GM12891 (cell line): ENCODE results near the gene ERICH2.
A peak's percentile ranks its signal among the peaks of the same experiment; 100 is the strongest.

Experiments
- DNase-seq: peaks from one replicate; pipeline ENCODE4 v3.0.0; 2011; ENCODE audit warnings: low spot score; ENCODE audit not compliant: insufficient read length
- FAIRE-seq: peaks from 2 replicates; lab custom pipeline; 2011; peaks lifted over from hg19 to GRCh38; lab: Jason Lieb, UNC
- PAX5 ChIP-seq: IDR thresholded peaks from 2 replicates; pipeline ENCODE4 v1.6.1; 2011; ENCODE audit warnings: low read length, moderate library complexity, mild to moderate bottlenecking; ENCODE audit not compliant: insufficient read depth, severe bottlenecking
- POLR2A ChIP-seq: IDR thresholded peaks from 2 replicates; pipeline ENCODE4 v1.6.1; 2011; ENCODE audit warnings: low read depth, low read length, control low read depth
- POLR2AphosphoS5 ChIP-seq: IDR thresholded peaks from 2 replicates; pipeline ENCODE4 v1.6.1; 2011; ENCODE audit warnings: low read depth, low read length, control low read depth
- POU2F2 ChIP-seq: IDR thresholded peaks from 2 replicates; pipeline ENCODE4 v1.6.1; 2011; ENCODE audit warnings: low read depth, mild to moderate bottlenecking, control low read depth, low read length, moderate library complexity
- SPI1 ChIP-seq: IDR thresholded peaks from 2 replicates; pipeline ENCODE4 v1.6.1; 2011; ENCODE audit warnings: low read depth, low read length, control low read depth
- TAF1 ChIP-seq: IDR thresholded peaks from 2 replicates; pipeline ENCODE4 v1.6.1; 2011; ENCODE audit warnings: low read depth, low read length, control low read depth

The ERICH2 gene

DNA sequence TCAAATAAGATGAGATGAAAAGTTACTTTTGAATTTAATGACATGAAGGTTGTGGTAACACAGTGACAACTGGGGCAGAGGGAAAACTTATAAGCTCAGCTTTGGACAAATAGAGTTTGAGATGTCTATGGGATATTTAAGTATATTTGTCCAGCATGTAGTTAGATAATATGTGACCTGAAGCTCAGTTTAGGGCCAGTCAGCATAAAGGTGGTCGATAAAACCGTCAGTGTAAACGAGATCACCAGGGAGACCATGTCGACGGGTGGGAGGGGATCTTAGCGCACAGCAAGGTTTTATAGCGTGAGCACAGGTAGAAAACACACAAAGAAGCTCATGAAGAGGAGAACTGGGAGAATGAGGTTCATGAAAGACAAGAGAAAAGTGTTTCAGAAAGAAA, 7.4 kb upstream of the ERICH2 start:
- FAIRE-seq, result no peak

DNA sequence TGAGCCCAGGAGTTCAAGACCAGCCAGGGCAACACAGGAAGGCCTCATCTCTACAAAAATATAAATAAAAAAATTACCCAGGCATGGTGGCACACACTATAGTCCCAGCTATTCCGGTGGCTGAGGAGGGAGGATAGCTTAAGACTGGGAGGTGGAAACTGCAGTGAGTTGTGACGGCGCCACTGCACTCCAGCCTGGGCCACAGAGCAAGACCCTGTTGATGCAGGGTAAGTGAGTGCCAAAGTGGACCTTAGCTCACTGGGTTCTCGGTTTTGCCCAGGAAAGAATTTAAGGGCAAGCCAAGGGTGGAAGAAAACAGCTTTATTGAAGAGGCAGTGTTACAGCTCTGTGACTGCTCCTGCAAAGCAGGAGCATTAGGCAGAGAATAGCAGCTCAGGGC, 6.9 kb upstream of the ERICH2 start:
- TF ChIP-seq TAF1 (no peak), POLR2A (no peak), SPI1 (no peak), POLR2AphosphoS5 (no peak), PAX5 (no peak), POU2F2 (no peak)
- FAIRE-seq (no peak), DNase-seq (no peak)

More for the DNA sequence above, 7.4 kb upstream of the ERICH2 start:
- TF ChIP-seq PAX5 (no peak), POLR2AphosphoS5 (no peak), TAF1 (no peak), POLR2A (no peak), POU2F2 (no peak), SPI1 (no peak)
- no peak for DNase-seq

- TF ChIP-seq PAX5 (no peak), TAF1 (no peak), SPI1 (no peak), POU2F2 (no peak), POLR2A (no peak), POLR2AphosphoS5 (no peak)
- no peak for FAIRE-seq
- DNase-seq, result no peak
Observed at GRCh38 chr2:170764880-170765261, 5.3 kb upstream of the ERICH2 start.

DNA sequence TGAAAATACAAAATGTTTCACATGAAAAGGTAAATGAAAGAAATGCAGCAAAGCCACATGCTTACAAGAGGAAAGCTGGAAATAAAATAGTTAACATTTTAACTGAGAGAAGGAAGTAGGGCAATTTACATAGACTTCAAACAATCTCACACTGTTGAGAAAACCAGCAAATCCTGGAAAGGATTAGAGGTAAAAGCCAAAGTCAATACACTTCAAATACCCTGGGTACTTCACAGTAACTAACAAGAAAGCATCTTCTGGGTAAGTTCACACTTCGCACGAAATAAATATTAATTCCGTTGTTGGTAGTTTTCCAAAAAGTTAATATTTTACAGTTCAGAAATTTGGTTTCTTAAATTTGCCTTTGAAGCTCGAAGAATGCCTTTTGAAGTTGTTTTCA, 3.5 kb upstream of the ERICH2 start:
- FAIRE-seq, result no peak
- DNase-seq, result no peak
- TF ChIP-seq PAX5 (no peak), POLR2AphosphoS5 (no peak), TAF1 (no peak), SPI1 (no peak), POU2F2 (no peak), POLR2A (no peak)

DNA sequence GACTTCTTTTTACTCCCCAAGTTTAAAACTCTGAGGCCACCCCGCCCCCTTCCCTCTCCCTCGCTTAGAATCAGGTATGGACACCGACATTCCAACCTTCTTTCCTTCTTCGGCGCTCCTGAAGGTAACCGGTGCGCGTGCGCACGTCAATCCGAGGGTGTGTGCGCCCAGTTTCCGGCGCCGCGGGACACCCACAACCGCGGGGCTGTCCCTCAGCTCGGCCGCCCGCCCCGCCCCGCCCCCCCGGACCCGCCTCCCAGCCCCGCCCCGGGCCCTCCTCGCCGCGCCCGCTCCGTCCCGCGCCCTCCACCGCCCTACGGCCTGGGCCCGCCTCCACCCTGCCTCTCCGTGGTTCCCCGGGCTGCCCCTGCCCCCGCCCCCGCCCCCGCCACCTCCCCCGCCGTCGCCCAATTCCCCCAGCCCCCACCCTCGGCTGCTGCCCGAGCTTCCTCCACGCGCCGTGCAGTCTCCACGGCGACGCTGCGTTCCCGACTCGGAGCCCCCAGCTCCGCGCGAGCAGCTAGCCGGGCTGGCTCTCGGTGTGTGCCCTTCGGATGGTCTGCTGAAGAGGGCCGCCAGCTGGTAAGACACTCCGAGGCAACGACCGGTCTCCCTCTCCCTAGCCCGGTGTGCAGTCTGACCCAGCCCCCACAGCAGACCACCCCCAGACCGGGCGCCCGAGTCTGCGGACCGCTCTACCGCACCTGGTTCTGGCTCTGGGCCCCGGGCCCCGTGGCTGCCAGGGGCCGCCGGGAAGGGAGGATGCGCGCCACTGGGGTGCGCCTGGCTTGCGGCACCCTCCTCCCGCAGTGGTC, 635 bp downstream of the ERICH2 start:
- no peak for TF ChIP-seq SPI1
- no peak for TF ChIP-seq PAX5
- no peak for TF ChIP-seq POU2F2
- DNase-seq, result peak; percentile 77
- FAIRE-seq, result peak; percentile 75

DNA sequence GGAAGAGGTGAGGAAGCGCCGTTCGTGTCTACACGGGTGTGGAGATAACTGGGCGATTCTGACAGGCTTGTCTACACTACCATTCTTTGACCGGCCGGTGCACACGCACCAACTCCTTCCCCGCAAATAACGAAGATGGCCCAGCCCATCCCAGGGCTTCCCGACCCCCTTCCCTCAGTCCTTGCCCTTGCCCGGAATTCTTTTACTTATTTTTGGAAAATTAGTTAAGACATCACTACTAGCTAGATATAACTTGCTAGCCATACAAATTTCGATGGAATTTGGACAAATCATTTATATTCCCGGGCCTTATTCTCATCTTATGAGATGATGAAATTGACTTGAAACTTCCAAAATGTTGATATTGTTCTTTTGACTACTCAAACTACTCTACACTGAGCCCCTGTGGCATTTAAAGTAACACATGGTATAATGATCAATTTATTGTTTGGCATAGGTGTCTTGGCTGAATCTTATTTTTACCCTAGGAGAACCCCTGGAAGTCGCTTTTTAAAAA, 1.3 kb downstream of the ERICH2 start:
- peak; percentile 43 for FAIRE-seq
- TF ChIP-seq PAX5 (no peak), POU2F2 (no peak), TAF1 (no peak), POLR2A (no peak), SPI1 (no peak), POLR2AphosphoS5 (no peak)
- no peak for DNase-seq

DNA sequence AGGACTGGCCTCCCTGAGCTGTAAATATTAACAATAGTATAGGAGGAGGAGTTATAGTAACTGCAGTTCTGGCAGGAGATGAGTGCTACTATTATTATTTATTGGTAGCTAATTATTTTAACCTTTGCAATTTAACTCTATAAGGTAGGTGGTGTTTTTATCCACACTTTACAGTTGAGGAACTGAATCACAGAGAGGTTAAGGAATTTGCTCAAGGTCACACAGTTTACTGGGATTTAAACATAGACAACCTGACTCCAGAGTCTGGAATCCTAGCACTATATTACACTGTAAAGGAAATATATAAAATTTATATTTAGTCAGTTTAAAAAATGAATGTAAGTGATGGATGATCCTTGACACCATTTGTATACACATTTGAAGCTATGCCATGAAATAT, 2.1 kb downstream of the ERICH2 start:
- DNase-seq (no peak), FAIRE-seq (no peak)
- TF ChIP-seq POLR2A, result no peak
- no peak for TF ChIP-seq TAF1
- no peak for TF ChIP-seq SPI1
- TF ChIP-seq POU2F2, result no peak
- TF ChIP-seq PAX5, result no peak
- no peak for TF ChIP-seq POLR2AphosphoS5

GRCh38 chr2:170774074-170774473, 3.9 kb downstream of the ERICH2 start:
- no peak for TF ChIP-seq POLR2A
- no peak for TF ChIP-seq PAX5
- no peak for TF ChIP-seq POU2F2
- TF ChIP-seq TAF1, result no peak
- no peak for TF ChIP-seq SPI1
- FAIRE-seq (no peak), DNase-seq (no peak)

GRCh38 chr2:170778900-170779299, 8.7 kb downstream of the ERICH2 start:
- FAIRE-seq (no peak), DNase-seq (no peak)
- TF ChIP-seq PAX5 (no peak), SPI1 (no peak), POLR2A (no peak), POLR2AphosphoS5 (no peak), TAF1 (no peak), POU2F2 (no peak)

GRCh38 chr2:170779304-170779703, 9.1 kb downstream of the ERICH2 start:
- no peak for DNase-seq
- no peak for TF ChIP-seq POU2F2
- no peak for TF ChIP-seq SPI1
- no peak for TF ChIP-seq TAF1
- no peak for TF ChIP-seq PAX5
- no peak for TF ChIP-seq POLR2A
- no peak for TF ChIP-seq POLR2AphosphoS5
- FAIRE-seq, result no peak

DNA sequence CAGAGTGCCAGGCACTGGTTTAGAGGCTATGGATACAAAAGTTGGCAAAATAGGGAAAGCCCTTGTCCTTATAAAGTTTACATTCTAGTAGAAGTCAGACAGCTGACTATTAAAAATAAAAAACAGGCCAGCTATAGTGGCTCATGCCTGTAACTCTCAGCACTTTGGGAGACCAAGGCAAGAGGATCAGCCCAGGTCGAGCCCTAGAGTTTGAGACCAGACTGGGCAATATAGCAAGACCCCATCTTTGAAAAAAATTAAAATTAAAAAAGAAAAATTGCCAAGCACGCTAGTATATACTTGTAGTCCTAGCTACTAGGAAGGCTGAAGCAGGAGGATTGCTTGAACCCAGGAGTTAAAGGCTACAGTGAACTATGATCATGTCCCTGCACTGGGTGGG, 12.5 kb downstream of the ERICH2 start:
- TF ChIP-seq TAF1 (no peak), POLR2A (no peak), POLR2AphosphoS5 (no peak), POU2F2 (no peak), PAX5 (no peak), SPI1 (no peak)
- DNase-seq (no peak), FAIRE-seq (no peak)
